Prostate gland (tissue), 2 donors: ENCODE measurements around the gene LCE2D.

Experiments used
- POLR2A ChIP-seq: fragments of 450-650 bp; IDR thresholded peaks from one replicate; pipeline ENCODE4 v1.6.1; 2016; ENCODE audit warnings: antibody characterized with exemption, mild to moderate bottlenecking
- POLR2AphosphoS5 ChIP-seq: sonication (generic); formaldehyde crosslinking; IDR thresholded peaks from one replicate; pipeline ENCODE4 v1.6.1; 2017; ENCODE audit warnings: antibody characterized with exemption
- TF ChIP-seq, protein P1 (sequence below), 4 experiments: fragments of 200-600 bp in 2 of 4; fragments of 450-650 bp in 2 of 4; sonication (generic) in 2 of 4; IDR thresholded peaks; 1 replicate in 3 of 4; 2 replicates in 1 of 4; pipeline ENCODE4 v1.5.1; 2016 to 2019; ENCODE audit warnings: antibody characterized with exemption in 4 of 4, mild to moderate bottlenecking in 2 of 4, moderate library complexity in 2 of 4

DNA sequence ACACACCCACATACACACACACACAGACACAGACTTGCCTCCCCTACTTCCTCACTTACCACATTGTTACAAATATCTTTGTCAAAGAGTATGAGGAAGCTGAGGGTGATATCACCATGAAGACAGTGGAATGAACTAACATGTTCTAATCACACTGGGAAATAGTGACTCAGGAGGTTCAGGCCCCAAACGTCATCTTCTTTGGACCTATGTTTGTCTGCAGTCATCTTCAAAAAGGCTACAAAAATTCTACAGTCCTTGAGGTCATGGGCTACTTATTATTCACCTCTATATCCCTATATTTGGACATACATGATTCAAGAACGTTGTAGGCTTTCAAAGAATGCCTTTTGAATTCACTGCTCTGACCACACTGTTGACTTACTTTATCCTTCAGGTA is 9.8 kb downstream of the LCE2D start:
- TF ChIP-seq, protein P1, sequence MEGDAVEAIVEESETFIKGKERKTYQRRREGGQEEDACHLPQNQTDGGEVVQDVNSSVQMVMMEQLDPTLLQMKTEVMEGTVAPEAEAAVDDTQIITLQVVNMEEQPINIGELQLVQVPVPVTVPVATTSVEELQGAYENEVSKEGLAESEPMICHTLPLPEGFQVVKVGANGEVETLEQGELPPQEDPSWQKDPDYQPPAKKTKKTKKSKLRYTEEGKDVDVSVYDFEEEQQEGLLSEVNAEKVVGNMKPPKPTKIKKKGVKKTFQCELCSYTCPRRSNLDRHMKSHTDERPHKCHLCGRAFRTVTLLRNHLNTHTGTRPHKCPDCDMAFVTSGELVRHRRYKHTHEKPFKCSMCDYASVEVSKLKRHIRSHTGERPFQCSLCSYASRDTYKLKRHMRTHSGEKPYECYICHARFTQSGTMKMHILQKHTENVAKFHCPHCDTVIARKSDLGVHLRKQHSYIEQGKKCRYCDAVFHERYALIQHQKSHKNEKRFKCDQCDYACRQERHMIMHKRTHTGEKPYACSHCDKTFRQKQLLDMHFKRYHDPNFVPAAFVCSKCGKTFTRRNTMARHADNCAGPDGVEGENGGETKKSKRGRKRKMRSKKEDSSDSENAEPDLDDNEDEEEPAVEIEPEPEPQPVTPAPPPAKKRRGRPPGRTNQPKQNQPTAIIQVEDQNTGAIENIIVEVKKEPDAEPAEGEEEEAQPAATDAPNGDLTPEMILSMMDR (IDR thresholded peaks at IDR 0.05): no peak
- TF ChIP-seq POLR2A: no peak
- no peak for TF ChIP-seq POLR2AphosphoS5
